ENCODE results near the gene HOXA10.
A peak's percentile ranks its signal among the peaks of the same experiment; 100 is the strongest.

HOXA10 gene

DNA sequence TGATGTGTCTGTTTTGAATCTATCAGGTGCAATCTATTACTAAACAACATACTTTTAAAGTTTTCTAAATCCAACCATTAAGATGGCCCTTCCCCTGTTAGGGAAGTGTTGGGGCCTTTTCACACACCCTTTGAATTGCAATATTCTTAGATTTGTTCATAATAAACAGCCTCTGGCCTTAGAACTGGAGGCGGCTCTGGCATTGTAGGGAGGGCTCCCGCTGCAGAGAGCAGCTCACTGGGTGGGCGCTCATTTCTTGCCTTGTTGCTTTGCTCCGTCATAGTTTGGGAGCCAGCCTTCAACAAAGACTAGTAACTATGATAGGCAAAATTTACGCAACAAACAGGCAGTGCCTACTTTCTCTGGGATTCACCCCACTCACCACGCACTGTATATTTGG lies 4.2 kb upstream of the HOXA10 start:
- TF ChIP-seq, protein P1, sequence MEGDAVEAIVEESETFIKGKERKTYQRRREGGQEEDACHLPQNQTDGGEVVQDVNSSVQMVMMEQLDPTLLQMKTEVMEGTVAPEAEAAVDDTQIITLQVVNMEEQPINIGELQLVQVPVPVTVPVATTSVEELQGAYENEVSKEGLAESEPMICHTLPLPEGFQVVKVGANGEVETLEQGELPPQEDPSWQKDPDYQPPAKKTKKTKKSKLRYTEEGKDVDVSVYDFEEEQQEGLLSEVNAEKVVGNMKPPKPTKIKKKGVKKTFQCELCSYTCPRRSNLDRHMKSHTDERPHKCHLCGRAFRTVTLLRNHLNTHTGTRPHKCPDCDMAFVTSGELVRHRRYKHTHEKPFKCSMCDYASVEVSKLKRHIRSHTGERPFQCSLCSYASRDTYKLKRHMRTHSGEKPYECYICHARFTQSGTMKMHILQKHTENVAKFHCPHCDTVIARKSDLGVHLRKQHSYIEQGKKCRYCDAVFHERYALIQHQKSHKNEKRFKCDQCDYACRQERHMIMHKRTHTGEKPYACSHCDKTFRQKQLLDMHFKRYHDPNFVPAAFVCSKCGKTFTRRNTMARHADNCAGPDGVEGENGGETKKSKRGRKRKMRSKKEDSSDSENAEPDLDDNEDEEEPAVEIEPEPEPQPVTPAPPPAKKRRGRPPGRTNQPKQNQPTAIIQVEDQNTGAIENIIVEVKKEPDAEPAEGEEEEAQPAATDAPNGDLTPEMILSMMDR (IDR thresholded peaks at IDR 0.05) = no peak
- H3K4me3 Mint-ChIP-seq = peak overlapping the region; percentile 97
- H3K4me1 Mint-ChIP-seq = peaks cover 80% of the 10 kb centered on the region
- peaks cover 4% of the 10 kb centered on the region for H3K36me3 Mint-ChIP-seq (ENCODE audit: low read depth)
- H3K9me3 Mint-ChIP-seq = no peaks in the 10 kb centered on the region
- peak overlapping the region; percentile 79 for H3K27ac Mint-ChIP-seq
- H3K27me3 Mint-ChIP-seq (ENCODE audit: low read depth, poor library complexity) = peaks cover 48% of the 10 kb centered on the region
- DNase-seq = peak; percentile 25

GRCh38 chr7:27177795-27178320 lies 3.7 kb upstream of the HOXA10 start:
- Mint-ChIP-seq H3K36me3 (ENCODE audit: low read depth) (peaks cover 4% of the 10 kb centered on the region), H3K4me1 (peaks cover 78% of the 10 kb centered on the region), H3K9me3 (no peaks in the 10 kb centered on the region)

DNA sequence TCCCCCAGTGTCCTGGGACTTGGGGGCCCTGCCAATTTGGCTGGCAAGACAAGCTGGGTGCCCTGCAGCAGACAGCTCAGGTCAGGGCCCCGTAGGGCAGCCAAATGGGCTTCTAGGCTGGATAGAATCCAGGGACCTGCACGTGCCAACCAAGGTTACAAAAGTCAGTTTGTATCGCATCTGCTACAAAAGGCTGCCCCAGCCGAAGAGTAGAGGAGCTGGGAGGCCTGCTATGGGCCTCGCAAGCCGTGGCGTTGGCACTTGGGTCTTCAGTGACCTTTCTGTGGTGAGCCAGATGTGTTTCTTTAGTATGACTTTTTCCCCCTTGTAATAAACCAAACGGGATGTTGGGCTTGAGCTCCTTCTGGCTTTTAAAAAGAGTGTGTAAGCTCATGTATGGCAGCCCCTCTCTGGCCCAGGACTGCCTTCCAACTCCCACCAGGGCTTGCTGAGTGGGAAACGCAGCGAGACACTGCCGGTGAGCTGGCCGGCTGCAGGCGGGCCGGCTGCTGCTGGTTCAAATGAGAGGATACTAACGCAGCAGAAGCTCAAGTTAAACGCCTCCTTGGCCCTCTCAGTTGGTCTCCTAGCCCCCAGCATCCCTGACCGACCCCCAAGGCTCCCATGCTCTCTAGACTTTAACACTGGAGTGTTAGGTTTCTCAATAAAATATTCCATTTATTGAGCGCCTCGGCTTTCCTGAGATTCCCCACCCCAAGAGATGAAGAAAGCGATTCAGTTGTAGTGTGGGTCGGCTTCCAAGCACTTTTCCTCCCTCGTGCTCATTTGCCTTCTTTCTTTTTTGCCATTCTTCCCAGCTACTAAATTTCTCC lies 3.1 kb upstream of the HOXA10 start:
- Mint-ChIP-seq H3K36me3 (ENCODE audit: low read depth) (peaks cover 4% of the 10 kb centered on the region), H3K9me3 (no peaks in the 10 kb centered on the region), H3K27ac (peak overlapping the region; percentile 95), H3K4me1 (peaks cover 73% of the 10 kb centered on the region), H3K4me3 (peak overlapping the region; percentile 97), H3K27me3 (ENCODE audit: low read depth, poor library complexity) (peaks cover 41% of the 10 kb centered on the region)
- TF ChIP-seq, protein P1 (IDR thresholded peaks at IDR 0.05) = no peak
- peak; percentile 26 for DNase-seq

More at GRCh38 chr7:27177795-27178320, 3.7 kb upstream of the HOXA10 start:
- H3K27me3 Mint-ChIP-seq (ENCODE audit: low read depth, poor library complexity) = peaks cover 45% of the 10 kb centered on the region
- no peak for DNase-seq
- H3K27ac Mint-ChIP-seq = peak overlapping the region; percentile 94
- TF ChIP-seq, protein P1 (IDR thresholded peaks at IDR 0.05) = no peak
- peak overlapping the region; percentile 97 for H3K4me3 Mint-ChIP-seq

GRCh38 chr7:27176524-27176845 lies 2.4 kb upstream of the HOXA10 start:
- no peaks in the 10 kb centered on the region for H3K9me3 Mint-ChIP-seq
- TF ChIP-seq, protein P1 (IDR thresholded peaks at IDR 0.05) = no peak
- peak; percentile 4 for DNase-seq
- peak overlapping the region; percentile 97 for H3K4me3 Mint-ChIP-seq
- H3K27ac Mint-ChIP-seq = peak overlapping the region; percentile 95
- H3K4me1 Mint-ChIP-seq = peaks cover 76% of the 10 kb centered on the region
- peaks cover 11% of the 10 kb centered on the region for H3K36me3 Mint-ChIP-seq (ENCODE audit: low read depth)
- H3K27me3 Mint-ChIP-seq (ENCODE audit: low read depth, poor library complexity) = peaks cover 43% of the 10 kb centered on the region

DNA sequence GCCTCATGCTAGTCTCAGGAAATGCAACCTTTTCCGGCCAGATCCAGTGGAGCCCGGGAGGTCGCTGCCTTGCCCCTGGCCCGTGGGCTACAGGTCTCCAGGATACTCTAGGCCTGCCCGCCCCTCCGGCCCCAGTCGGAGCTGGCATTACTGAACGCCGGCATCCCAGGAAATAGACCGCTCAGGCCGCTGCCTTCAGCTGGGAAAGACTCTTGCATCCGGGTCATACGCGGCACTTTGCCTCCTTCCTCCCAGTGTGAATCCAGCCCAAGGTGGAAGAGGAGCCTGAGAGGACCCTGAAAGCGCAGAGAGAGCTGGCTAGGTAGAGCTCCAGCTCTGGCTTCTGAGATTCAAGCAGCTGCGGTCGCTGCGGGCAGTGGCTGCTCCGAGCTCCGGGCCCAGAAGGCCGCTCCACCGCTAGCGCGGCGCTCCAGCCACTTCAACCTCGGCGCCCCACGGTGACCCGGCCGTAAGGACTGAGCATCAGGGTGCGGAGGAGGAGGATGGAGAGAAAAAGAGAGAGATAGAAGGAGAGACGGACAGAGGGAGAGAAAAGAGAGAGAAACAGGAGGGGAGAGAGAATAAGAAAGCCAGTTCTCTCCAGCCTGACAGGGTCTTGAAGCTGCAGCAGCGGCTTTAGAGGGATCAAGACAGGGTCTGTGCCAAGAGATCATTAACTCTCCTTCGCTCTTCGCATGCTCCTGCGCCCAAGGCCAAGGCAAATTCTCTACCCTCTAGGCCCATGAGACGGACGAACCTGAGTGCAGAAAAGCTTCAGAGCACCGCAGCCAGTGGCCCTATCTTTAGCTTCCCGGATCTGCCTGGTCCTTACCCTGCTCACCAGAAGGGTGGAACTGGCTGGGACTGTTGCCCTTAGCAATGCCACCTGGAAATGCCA lies 1.8 kb upstream of the HOXA10 start:
- peak; percentile 48 for DNase-seq
- Mint-ChIP-seq H3K4me1 (peaks cover 75% of the 10 kb centered on the region), H3K4me3 (peak overlapping the region; percentile 97), H3K9me3 (no peaks in the 10 kb centered on the region), H3K36me3 (ENCODE audit: low read depth) (peaks cover 17% of the 10 kb centered on the region), H3K27me3 (ENCODE audit: low read depth, poor library complexity) (peaks cover 41% of the 10 kb centered on the region), H3K27ac (peak overlapping the region; percentile 95)
- TF ChIP-seq, protein P1 (IDR thresholded peaks at IDR 0.05) = no peak

Data from nephron progenitor cell (in vitro differentiated cells).